ENCODE measurements around the gene TIAL1. TPM values are rescaled to one million over a fixed set of nuclear protein-coding genes. Genes with fewer than 3 reads are reported as not detected.

The TIAL1 gene
- total RNA-seq, 1 donor from 2014 or later: 104 TPM

- no peak for TF ChIP-seq CTCF (IDR thresholded peaks at IDR 0.05)
- intact Hi-C loops (cut with DNase I): loop anchor here (10.0 kb wide), 1 partner anchor 348 kb away; no protein-coding TSS in a partner anchor
- H3K27ac ChIP-seq: peak within 1 kb of the TSS; percentile 55
- ATAC-seq (peak; percentile 95), DNase-seq (peak; percentile 89)
- H3K4me3 ChIP-seq: peak within 1 kb of the TSS; percentile 63
- no peaks in the 10 kb centered on the region for H3K9me3 ChIP-seq
- H3K4me1 ChIP-seq: peaks cover 4% of the 10 kb centered on the region
- H3K36me3 ChIP-seq: no peaks in the 10 kb centered on the region
- H3K27me3 ChIP-seq: peaks cover under 1% of the 10 kb centered on the region
Measured at GRCh38 chr10:119542357-119542987, 54.3 kb downstream of the TIAL1 start, which contains the start of gene RGS10. Gene RGS10, minus strand, starts transcription at chr10:119542719. Its CDS starts 81 bp downstream, at chr10:119542638.

- peak; percentile 33 for ATAC-seq
- peaks cover 4% of the 10 kb centered on the region for H3K4me1 ChIP-seq
- no peaks in the 10 kb centered on the region for H3K9me3 ChIP-seq
- peak overlapping the region; percentile 63 for H3K4me3 ChIP-seq
- H3K27ac ChIP-seq: peak overlapping the region; percentile 55
- intact Hi-C loops (cut with DNase I): loop anchor here (10.0 kb wide), 1 partner anchor 347 kb away; no protein-coding TSS in a partner anchor
- no peaks in the 10 kb centered on the region for H3K27me3 ChIP-seq
- no peaks in the 10 kb centered on the region for H3K36me3 ChIP-seq
- peak; percentile 83 for DNase-seq
- TF ChIP-seq CTCF (IDR thresholded peaks at IDR 0.05): no peak
Measured at GRCh38 chr10:119541459-119542356, 55.1 kb downstream of the TIAL1 start.

- no peak overlapping the region for H3K27ac ChIP-seq
- ATAC-seq (no peak), DNase-seq (no peak)
- no peaks in the 10 kb centered on the region for H3K27me3 ChIP-seq
- H3K36me3 ChIP-seq: no peaks in the 10 kb centered on the region
- H3K9me3 ChIP-seq: no peaks in the 10 kb centered on the region
- intact Hi-C loops (cut with DNase I): loop anchor here (10.0 kb wide), 1 partner anchor 346 kb away; no protein-coding TSS in a partner anchor
- peaks cover 4% of the 10 kb centered on the region for H3K4me1 ChIP-seq
- no peak for TF ChIP-seq CTCF (IDR thresholded peaks at IDR 0.05)
- peak overlapping the region; percentile 63 for H3K4me3 ChIP-seq
Measured at GRCh38 chr10:119541046-119541445, 55.7 kb downstream of the TIAL1 start.

- no peak for ATAC-seq
- Histone ChIP-seq H3K4me1 (peaks cover 4% of the 10 kb centered on the region), H3K27me3 (no peaks in the 10 kb centered on the region)
Measured at GRCh38 chr10:119540038-119540437, 56.7 kb downstream of the TIAL1 start.

More at GRCh38 chr10:119540038-119540437, 56.7 kb downstream of the TIAL1 start:
- intact Hi-C loops (cut with DNase I): loop anchor here (10.0 kb wide), 1 partner anchor 345 kb away; no protein-coding TSS in a partner anchor
- Histone ChIP-seq H3K36me3 (no peaks in the 10 kb centered on the region), H3K9me3 (no peaks in the 10 kb centered on the region), H3K4me3 (no peak overlapping the region), H3K27ac (no peak overlapping the region)
- no peak for TF ChIP-seq CTCF (IDR thresholded peaks at IDR 0.05)
- no peak for DNase-seq

All from upper lobe of right lung (tissue), 1 donor.